HCT116 (cell line): ENCODE results near the gene UBE2R2. TPM values are rescaled to one million over a fixed set of nuclear protein-coding genes. Genes with fewer than 3 reads are reported as not detected.
"Not testable (repeated sequence)": the region's sequence is repeated elsewhere in the genome, so short reads cannot be mapped to it uniquely, and the experiment has no call there.

ENCODE experiments used
- ATAC-seq: fragments of 200-7000 bp; cut with Tn5 transposase; 2 replicates; pipeline ENCODE4 v1.9.1; 2020; ENCODE audit warnings: mild to moderate bottlenecking, moderate library complexity
- BruUV-seq: library from RNA; stranded (reverse); fragments of 400-500 nt; replicated peaks from 2 replicates; lab custom pipeline; 2021; lab: Mats Ljungman, UMichigan
- CTCF ChIA-PET: fragments of 300-600 bp; sonication (Branson Sonifier 250); formaldehyde crosslinking; loops from one replicate; lab custom pipeline; 2021; ENCODE audit warnings: antibody characterized with exemption; lab: Charles Lee
- POLR2A ChIA-PET: fragments of 300-600, 350-600 bp; sonication (Branson Sonifier 250); formaldehyde crosslinking; loops from one replicate; lab custom pipeline; 2021; ENCODE audit warnings: antibody characterized with exemption; lab: Charles Lee
- RAD21 ChIA-PET, 2 experiments: fragments of 300-600 bp; sonication (Branson Sonifier 250); formaldehyde crosslinking; loops; one replicate each; lab custom pipeline; 2023; ENCODE audit warnings: low total read pairs in 2 of 2; ENCODE audit not compliant: uncharacterized antibody in 2 of 2, unreplicated experiment in 2 of 2, low non-redundant PET in 1 of 2; lab: Charles Lee
- DNase-seq: peaks from one replicate; pipeline ENCODE4 v3.0.0-alpha.2; 2010; ENCODE audit warnings: low read depth, low spot score
- H2AFZ ChIP-seq: fragments of 200-600 bp; shearing (Covaris generic), sonication (generic); 2 replicates; pipeline ENCODE4 v1.6.1; 2017; ENCODE audit warnings: low read depth, mixed run types, mixed read lengths, antibody characterized with exemption, low read length; ENCODE audit not compliant: poor library complexity, severe bottlenecking
- H3K27ac ChIP-seq: 2 replicates; pipeline ENCODE4 v1.5.1; 2012; ENCODE audit warnings: low read depth, low read length
- H3K27me3 ChIP-seq: fragments of 200-600 bp; sonication (generic); 2 replicates; pipeline ENCODE4 v1.6.1; 2016; ENCODE audit warnings: mixed run types, low read length, mixed read lengths; ENCODE audit not compliant: insufficient read depth
- H3K36me3 ChIP-seq, 2 experiments: fragments of 200-500 bp in 1 of 2; fragments of 200-600 bp in 1 of 2; sonication (Bioruptor generic) in 1 of 2; sonication (generic) in 1 of 2; 2 replicates each; pipeline versions ENCODE4 v1.5.1 to v1.6.1; 2014 to 2016; ENCODE audit warnings: low read length in 2 of 2, inconsistent platforms in 1 of 2, mixed read lengths in 1 of 2, mixed run types in 1 of 2; ENCODE audit not compliant: insufficient read depth in 2 of 2, control insufficient read depth in 1 of 2
- H3K4me1 ChIP-seq, 2 experiments: fragments of 200-600 bp in 1 of 2; sonication (generic) in 1 of 2; 2 replicates each; pipeline versions ENCODE4 v1.5.1 to v1.6.1; 2012 to 2017; ENCODE audit warnings: low read length in 2 of 2, inconsistent platforms in 1 of 2, mild to moderate bottlenecking in 1 of 2, mixed read lengths in 1 of 2, mixed run types in 1 of 2, moderate library complexity in 1 of 2; ENCODE audit not compliant: insufficient read depth in 2 of 2, control insufficient read depth in 1 of 2
- H3K4me2 ChIP-seq: fragments of 200-600 bp; sonication (generic); 2 replicates; pipeline ENCODE4 v1.6.1; 2017; ENCODE audit warnings: mixed run types, low read length, mixed read lengths
- H3K4me3 ChIP-seq, 2 experiments: fragments of 200-600 bp in 1 of 2; sonication (generic) in 1 of 2; replicated peaks in 1 of 2; 2 replicates each; pipeline ENCODE4 v1.5.1; 2011 to 2016; ENCODE audit warnings: low read length in 2 of 2, control low read depth in 1 of 2, low read depth in 1 of 2, mild to moderate bottlenecking in 1 of 2, mixed read lengths in 1 of 2, mixed run types in 1 of 2
- H3K79me2 ChIP-seq: fragments of 200-600 bp; sonication (generic); 2 replicates; pipeline ENCODE4 v1.6.1; 2017; ENCODE audit warnings: mild to moderate bottlenecking, mixed run types, low read length, moderate library complexity, mixed read lengths; ENCODE audit not compliant: insufficient read depth
- H3K9ac ChIP-seq: fragments of 200-600 bp; sonication (generic); 2 replicates; pipeline ENCODE4 v1.6.1; 2016; ENCODE audit warnings: low read length, mixed read lengths
- H3K9me2 ChIP-seq: fragments of 200-600 bp; sonication (generic), shearing (Covaris generic); 2 replicates; pipeline ENCODE4 v1.6.1; 2017; ENCODE audit warnings: mixed run types, mild to moderate bottlenecking, moderate library complexity; ENCODE audit not compliant: insufficient read depth
- H3K9me3 ChIP-seq, 2 experiments: fragments of 200-500 bp in 1 of 2; fragments of 200-600 bp in 1 of 2; sonication (Bioruptor generic) in 1 of 2; sonication (generic) in 1 of 2; 2 replicates each; pipeline ENCODE4 v1.6.1; 2014 to 2017; ENCODE audit warnings: low read length in 2 of 2, mixed read lengths in 2 of 2, inconsistent platforms in 1 of 2, low read depth in 1 of 2, mild to moderate bottlenecking in 1 of 2, mixed run types in 1 of 2, moderate library complexity in 1 of 2; ENCODE audit not compliant: control insufficient read depth in 1 of 2, insufficient read depth in 1 of 2
- H4K20me1 ChIP-seq: fragments of 200-600 bp; sonication (generic), shearing (Covaris generic); 2 replicates; pipeline ENCODE4 v1.6.1; 2017; ENCODE audit warnings: mixed run types, mild to moderate bottlenecking, moderate library complexity; ENCODE audit not compliant: insufficient read depth
- CBX3 ChIP-seq: IDR thresholded peaks from 2 replicates; pipeline ENCODE4 v1.6.1; 2012; ENCODE audit warnings: low read depth
- CEBPB ChIP-seq: IDR thresholded peaks from 2 replicates; pipeline ENCODE4 v1.6.1; 2012; ENCODE audit warnings: low read depth
- EGR1 ChIP-seq: IDR thresholded peaks from 2 replicates; pipeline ENCODE4 v1.6.1; 2012; ENCODE audit warnings: low read depth
- EZH2 ChIP-seq: fragments of 200-600 bp; sonication (generic); IDR thresholded peaks from 2 replicates; pipeline ENCODE4 v1.6.1; 2017; ENCODE audit warnings: antibody characterized with exemption, mixed run types
- EZH2phosphoT487 ChIP-seq: fragments of 200-600 bp; IDR thresholded peaks from 2 replicates; pipeline ENCODE4 v1.6.1; 2018; ENCODE audit warnings: antibody characterized with exemption, borderline replicate concordance
- FOSL1 ChIP-seq: IDR thresholded peaks from 2 replicates; pipeline ENCODE4 v1.6.1; 2012; ENCODE audit warnings: low read depth
- JUND ChIP-seq: IDR thresholded peaks from 2 replicates; pipeline ENCODE4 v1.6.1; 2012
- POLR2A ChIP-seq: IDR thresholded peaks from 2 replicates; pipeline ENCODE4 v1.7.0; 2011; ENCODE audit warnings: borderline replicate concordance; ENCODE audit not compliant: insufficient read depth, insufficient read length; ENCODE audit errors: extremely low read depth
- POLR2AphosphoS5 ChIP-seq: IDR thresholded peaks from 2 replicates; pipeline ENCODE4 v1.6.1; 2011; ENCODE audit warnings: mild to moderate bottlenecking, low read depth, low read length, moderate library complexity
- SRF ChIP-seq: IDR thresholded peaks from 2 replicates; pipeline ENCODE4 v1.6.1; 2012; ENCODE audit warnings: low read depth
- TCF7L2 ChIP-seq: IDR thresholded peaks from 2 replicates; pipeline ENCODE4 v1.7.0; 2011; ENCODE audit warnings: borderline replicate concordance, inconsistent platforms; ENCODE audit not compliant: insufficient read depth, insufficient read length; ENCODE audit errors: extremely low read depth
- YY1 ChIP-seq: IDR thresholded peaks from 2 replicates; pipeline ENCODE4 v1.6.1; 2011; ENCODE audit warnings: low read length, low read depth, moderate library complexity, mild to moderate bottlenecking; ENCODE audit not compliant: insufficient replicate concordance; ENCODE audit errors: extremely low read depth
- ZFX ChIP-seq: fragments of 450-650 bp; IDR thresholded peaks from 2 replicates; pipeline ENCODE4 v1.6.1; 2017
- ZNF274 ChIP-seq: fragments of 200-500 bp; sonication (Bioruptor generic); IDR thresholded peaks from 2 replicates; pipeline ENCODE4 v1.6.1; 2014; ENCODE audit warnings: mild to moderate bottlenecking, low read depth, low read length, inconsistent platforms
- intact Hi-C: fragments of 100-400 bp; cut with micrococcal nuclease; formaldehyde crosslinking; loops from 2 replicates; pipeline ENCODE4 v1.10.0; 2022
- total RNA-seq: library from RNA; stranded (reverse); gene quantifications from one replicate; pipeline ENCODE4 v1.2.1, GENCODE V29; 2021; ENCODE audit not compliant: unreplicated experiment
- TF ChIP-seq, protein P1 (sequence below): IDR thresholded peaks from 2 replicates; pipeline ENCODE4 v1.6.1; 2012
- TF ChIP-seq, protein P2 (sequence below): IDR thresholded peaks from 2 replicates; pipeline ENCODE4 v1.6.1; 2012; ENCODE audit warnings: low read depth
- TF ChIP-seq, protein P3 (sequence below): IDR thresholded peaks from 2 replicates; pipeline ENCODE4 v1.6.1; 2011; ENCODE audit warnings: mild to moderate bottlenecking, low read length, moderate library complexity; ENCODE audit not compliant: insufficient replicate concordance; ENCODE audit errors: extremely low read depth
- TF ChIP-seq, protein P4 (sequence below): IDR thresholded peaks from 2 replicates; pipeline ENCODE4 v1.6.1; 2012

Gene UBE2R2
- total RNA-seq, 1 experiment from 2014 or later, result 47.0 TPM

DNA sequence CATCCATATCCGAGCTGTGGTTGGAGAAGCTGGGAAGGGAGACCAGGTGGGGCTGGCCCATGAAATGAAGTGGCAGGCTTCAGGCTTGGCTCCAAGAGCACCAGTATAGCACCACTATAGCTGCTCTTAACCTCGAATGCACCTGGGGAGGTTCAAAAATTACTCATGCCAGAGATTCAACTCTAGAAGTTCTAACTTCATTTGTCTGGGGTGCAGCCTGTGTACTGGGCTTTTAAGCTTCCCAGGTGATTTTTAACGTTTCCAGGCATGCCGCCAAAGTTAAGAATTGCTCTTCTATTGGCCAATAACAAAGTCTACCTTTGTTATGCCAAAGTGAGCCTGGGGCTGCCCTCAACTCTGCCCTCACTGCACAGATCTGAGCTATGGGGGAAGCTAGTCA is 21.1 kb upstream of the UBE2R2 start:
- no peak for ATAC-seq
- intact Hi-C loops, result no loop called here
- DNase-seq, result no peak
- BruUV-seq, result no TSS peak
- TF ChIP-seq EZH2phosphoT487 (no peak), EGR1 (no peak), YY1 (no peak), ZFX (no peak), SRF (no peak), CEBPB (no peak), TCF7L2 (no peak), EZH2 (no peak), ZNF274 (no peak), POLR2A (no peak), FOSL1 (no peak), POLR2AphosphoS5 (no peak), JUND (no peak), CBX3 (no peak)
- TF ChIP-seq, protein P1, sequence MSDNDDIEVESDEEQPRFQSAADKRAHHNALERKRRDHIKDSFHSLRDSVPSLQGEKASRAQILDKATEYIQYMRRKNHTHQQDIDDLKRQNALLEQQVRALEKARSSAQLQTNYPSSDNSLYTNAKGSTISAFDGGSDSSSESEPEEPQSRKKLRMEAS, result no peak
- TF ChIP-seq, protein P2, sequence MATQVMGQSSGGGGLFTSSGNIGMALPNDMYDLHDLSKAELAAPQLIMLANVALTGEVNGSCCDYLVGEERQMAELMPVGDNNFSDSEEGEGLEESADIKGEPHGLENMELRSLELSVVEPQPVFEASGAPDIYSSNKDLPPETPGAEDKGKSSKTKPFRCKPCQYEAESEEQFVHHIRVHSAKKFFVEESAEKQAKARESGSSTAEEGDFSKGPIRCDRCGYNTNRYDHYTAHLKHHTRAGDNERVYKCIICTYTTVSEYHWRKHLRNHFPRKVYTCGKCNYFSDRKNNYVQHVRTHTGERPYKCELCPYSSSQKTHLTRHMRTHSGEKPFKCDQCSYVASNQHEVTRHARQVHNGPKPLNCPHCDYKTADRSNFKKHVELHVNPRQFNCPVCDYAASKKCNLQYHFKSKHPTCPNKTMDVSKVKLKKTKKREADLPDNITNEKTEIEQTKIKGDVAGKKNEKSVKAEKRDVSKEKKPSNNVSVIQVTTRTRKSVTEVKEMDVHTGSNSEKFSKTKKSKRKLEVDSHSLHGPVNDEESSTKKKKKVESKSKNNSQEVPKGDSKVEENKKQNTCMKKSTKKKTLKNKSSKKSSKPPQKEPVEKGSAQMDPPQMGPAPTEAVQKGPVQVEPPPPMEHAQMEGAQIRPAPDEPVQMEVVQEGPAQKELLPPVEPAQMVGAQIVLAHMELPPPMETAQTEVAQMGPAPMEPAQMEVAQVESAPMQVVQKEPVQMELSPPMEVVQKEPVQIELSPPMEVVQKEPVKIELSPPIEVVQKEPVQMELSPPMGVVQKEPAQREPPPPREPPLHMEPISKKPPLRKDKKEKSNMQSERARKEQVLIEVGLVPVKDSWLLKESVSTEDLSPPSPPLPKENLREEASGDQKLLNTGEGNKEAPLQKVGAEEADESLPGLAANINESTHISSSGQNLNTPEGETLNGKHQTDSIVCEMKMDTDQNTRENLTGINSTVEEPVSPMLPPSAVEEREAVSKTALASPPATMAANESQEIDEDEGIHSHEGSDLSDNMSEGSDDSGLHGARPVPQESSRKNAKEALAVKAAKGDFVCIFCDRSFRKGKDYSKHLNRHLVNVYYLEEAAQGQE, result no peak
- TF ChIP-seq, protein P3, sequence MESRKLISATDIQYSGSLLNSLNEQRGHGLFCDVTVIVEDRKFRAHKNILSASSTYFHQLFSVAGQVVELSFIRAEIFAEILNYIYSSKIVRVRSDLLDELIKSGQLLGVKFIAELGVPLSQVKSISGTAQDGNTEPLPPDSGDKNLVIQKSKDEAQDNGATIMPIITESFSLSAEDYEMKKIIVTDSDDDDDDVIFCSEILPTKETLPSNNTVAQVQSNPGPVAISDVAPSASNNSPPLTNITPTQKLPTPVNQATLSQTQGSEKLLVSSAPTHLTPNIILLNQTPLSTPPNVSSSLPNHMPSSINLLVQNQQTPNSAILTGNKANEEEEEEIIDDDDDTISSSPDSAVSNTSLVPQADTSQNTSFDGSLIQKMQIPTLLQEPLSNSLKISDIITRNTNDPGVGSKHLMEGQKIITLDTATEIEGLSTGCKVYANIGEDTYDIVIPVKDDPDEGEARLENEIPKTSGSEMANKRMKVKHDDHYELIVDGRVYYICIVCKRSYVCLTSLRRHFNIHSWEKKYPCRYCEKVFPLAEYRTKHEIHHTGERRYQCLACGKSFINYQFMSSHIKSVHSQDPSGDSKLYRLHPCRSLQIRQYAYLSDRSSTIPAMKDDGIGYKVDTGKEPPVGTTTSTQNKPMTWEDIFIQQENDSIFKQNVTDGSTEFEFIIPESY, result no peak
- TF ChIP-seq, protein P4, sequence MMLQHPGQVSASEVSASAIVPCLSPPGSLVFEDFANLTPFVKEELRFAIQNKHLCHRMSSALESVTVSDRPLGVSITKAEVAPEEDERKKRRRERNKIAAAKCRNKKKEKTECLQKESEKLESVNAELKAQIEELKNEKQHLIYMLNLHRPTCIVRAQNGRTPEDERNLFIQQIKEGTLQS, result no peak
- Histone ChIP-seq H3K27me3 (no peaks in the 10 kb centered on the region), H3K9me2 (no peaks in the 10 kb centered on the region), H3K9ac (no peak overlapping the region), H3K27ac (no peak overlapping the region), H3K79me2 (no peaks in the 10 kb centered on the region), H3K4me3 (no peak overlapping the region), H3K4me2 (no peak overlapping the region), H3K4me1 (peaks cover 4 to 6% of the 10 kb centered on the region in 2 experiments; a peak in 3 of 4 replicates), H4K20me1 (no peaks in the 10 kb centered on the region), H3K36me3 (peaks cover 0 to 6% of the 10 kb centered on the region in 2 experiments; a peak in 2 of 4 replicates), H2AFZ (no peak overlapping the region), H3K9me3 (no peaks in the 10 kb centered on the region)
- POLR2A ChIA-PET, result interaction anchor here (0.8 kb wide), 1 partner anchor 11 kb away, joined by 5 read pairs; no protein-coding TSS in a partner anchor
- CTCF ChIA-PET, result no interaction called here
- RAD21 ChIA-PET, result no interaction called here

DNA sequence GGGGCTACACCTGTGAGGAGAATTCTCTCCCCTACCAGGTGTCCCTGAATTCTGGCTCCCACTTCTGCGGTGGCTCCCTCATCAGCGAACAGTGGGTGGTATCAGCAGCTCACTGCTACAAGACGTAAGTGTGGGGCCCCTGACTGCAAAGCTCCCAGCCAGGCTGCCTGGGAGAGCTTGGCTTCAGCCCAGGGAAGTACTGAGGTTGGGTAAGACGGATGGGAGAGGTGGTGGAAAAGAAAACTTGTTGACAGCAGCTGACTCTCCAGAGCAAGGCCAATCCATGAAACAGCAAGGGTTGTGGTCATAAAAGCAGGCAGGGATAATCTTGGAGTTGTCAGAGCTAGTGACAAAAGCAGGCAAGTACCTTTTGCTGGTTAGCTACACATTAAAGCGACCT is 20.3 kb upstream of the UBE2R2 start:
- H3K4me1 ChIP-seq, ATAC-seq, H3K27me3 ChIP-seq, RAD21 ChIA-PET, H2AFZ ChIP-seq, DNase-seq, BruUV-seq, H3K27ac ChIP-seq, H3K36me3 ChIP-seq, H3K4me3 ChIP-seq, H3K9me2 ChIP-seq, H3K79me2 ChIP-seq, H3K4me2 ChIP-seq, H4K20me1 ChIP-seq, intact Hi-C loops, H3K9me3 ChIP-seq, POLR2A ChIA-PET, H3K9ac ChIP-seq: not testable (repeated sequence)
- CTCF ChIA-PET, result interaction anchor here (0.6 kb wide), 1 partner anchor 183 kb away, joined by 3 read pairs; no protein-coding TSS in a partner anchor
